Heart left ventricle (tissue), 13 donors: ENCODE measurements around the gene NLRC3.

Experiments
- POLR2A ChIP-seq, 2 donors: fragments of 450-650 bp; IDR thresholded peaks; one replicate each; pipeline ENCODE4 v1.6.1; 2017; ENCODE audit warnings: antibody characterized with exemption in 2 of 2, mild to moderate bottlenecking in 2 of 2, moderate library complexity in 2 of 2
- TF ChIP-seq, protein P1 (sequence below), 12 donors: fragments of 200-600 bp; sonication (generic) in 4 of 12; IDR thresholded peaks; one replicate each; pipeline versions ENCODE4 v1.5.0 to v1.8.0; 2018 to 2022; ENCODE audit warnings: antibody characterized with exemption in 12 of 12, mild to moderate bottlenecking in 5 of 12
- donor health status: ischemic (EF 13 %, LVEDD 7.1; RV severe dilation, severe dysfunction).
- donor health status: DM: no; HTN: yes; CAD: no.
- donor health status: DM: no; HTN: no; CAD: no.
- donor health status: ischemic (EF 25% LVEDD 6.9; RV normal size, moderate dysfunction).
- donor health status: ischemic (EF 25% LVEDD 5.7; RV mildly dilated, moderate dysfunction).
- donor health status: ischemic (EF 35%, LVEDD 5.7; RV mildly dilated, moderate dysfunction).
- donor health status: nonischemic (EF 11% LVEDD 7.7; RV severe dilation, severe dysfunction).
- donor health status: DM: yes; HTN: yes; CAD: no.
- donor health status: PGD.
- donor health status: ischemic (EF 29% LVEDD 5.4; RV normal size, mild dysfunction).
- donor health status: nonischemic (EF 23%, LVEDD 6.1; RV moderate dilation, normal function).

DNA sequence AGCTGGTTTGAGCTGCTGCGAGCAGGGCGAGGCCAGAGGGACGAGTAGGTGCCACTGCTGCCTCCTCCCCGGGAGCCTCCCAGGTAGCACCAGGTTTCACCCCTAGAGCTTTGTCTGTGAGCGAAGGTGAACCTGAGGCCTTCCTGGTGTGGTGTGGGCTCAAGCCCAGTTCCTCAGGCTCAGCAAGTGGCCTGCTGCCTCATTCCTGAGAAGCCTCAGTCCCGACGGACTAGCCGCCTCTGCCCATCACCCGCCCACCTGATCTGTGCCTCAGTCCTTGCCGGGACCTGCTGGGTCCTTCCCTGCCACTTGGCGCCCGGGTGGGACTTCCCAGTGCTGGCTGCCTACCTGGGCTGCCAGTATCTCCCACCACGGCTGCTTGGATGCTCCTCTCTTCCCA is 1.7 kb downstream of the NLRC3 start:
- TF ChIP-seq, protein P1, sequence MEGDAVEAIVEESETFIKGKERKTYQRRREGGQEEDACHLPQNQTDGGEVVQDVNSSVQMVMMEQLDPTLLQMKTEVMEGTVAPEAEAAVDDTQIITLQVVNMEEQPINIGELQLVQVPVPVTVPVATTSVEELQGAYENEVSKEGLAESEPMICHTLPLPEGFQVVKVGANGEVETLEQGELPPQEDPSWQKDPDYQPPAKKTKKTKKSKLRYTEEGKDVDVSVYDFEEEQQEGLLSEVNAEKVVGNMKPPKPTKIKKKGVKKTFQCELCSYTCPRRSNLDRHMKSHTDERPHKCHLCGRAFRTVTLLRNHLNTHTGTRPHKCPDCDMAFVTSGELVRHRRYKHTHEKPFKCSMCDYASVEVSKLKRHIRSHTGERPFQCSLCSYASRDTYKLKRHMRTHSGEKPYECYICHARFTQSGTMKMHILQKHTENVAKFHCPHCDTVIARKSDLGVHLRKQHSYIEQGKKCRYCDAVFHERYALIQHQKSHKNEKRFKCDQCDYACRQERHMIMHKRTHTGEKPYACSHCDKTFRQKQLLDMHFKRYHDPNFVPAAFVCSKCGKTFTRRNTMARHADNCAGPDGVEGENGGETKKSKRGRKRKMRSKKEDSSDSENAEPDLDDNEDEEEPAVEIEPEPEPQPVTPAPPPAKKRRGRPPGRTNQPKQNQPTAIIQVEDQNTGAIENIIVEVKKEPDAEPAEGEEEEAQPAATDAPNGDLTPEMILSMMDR (IDR thresholded peaks at IDR 0.05): no peak
- no peak for TF ChIP-seq POLR2A (IDR thresholded peaks at IDR 0.05)
